CD4-positive, alpha-beta T cell treated with Interleukin-6 for 4 hours (primary cell): ENCODE results near the gene MBNL2.

Experiments
- DNase-seq: peaks from one replicate; pipeline ENCODE4 v3.0.0-alpha.2; 2020; ENCODE audit warnings: mixed read lengths

The MBNL2 gene

GRCh38 chr13:97276862-97277269 lies 54.7 kb downstream of the MBNL2 start:
- no peak for DNase-seq

- no peak for DNase-seq
These were observed 56.6 kb downstream of the MBNL2 start for GRCh38 chr13:97278435-97279411.

- no peak for DNase-seq
These were observed 57.8 kb downstream of the MBNL2 start for GRCh38 chr13:97279913-97280312.

GRCh38 chr13:97280478-97280877 lies 58.3 kb downstream of the MBNL2 start:
- no peak for DNase-seq

GRCh38 chr13:97281028-97281427 lies 58.9 kb downstream of the MBNL2 start:
- DNase-seq, result no peak

GRCh38 chr13:97282705-97283104 lies 60.6 kb downstream of the MBNL2 start:
- no peak for DNase-seq

- no peak for DNase-seq
These were observed 61.8 kb downstream of the MBNL2 start for GRCh38 chr13:97283888-97284287.

GRCh38 chr13:97284558-97284957 lies 62.4 kb downstream of the MBNL2 start:
- DNase-seq, result no peak

GRCh38 chr13:97285221-97285955 lies 63.3 kb downstream of the MBNL2 start:
- no peak for DNase-seq

GRCh38 chr13:97286317-97287046 lies 64.3 kb downstream of the MBNL2 start:
- DNase-seq, result no peak

GRCh38 chr13:97287047-97287383 lies 64.9 kb downstream of the MBNL2 start:
- no peak for DNase-seq

GRCh38 chr13:97288486-97288900 lies 66.4 kb downstream of the MBNL2 start:
- no peak for DNase-seq

GRCh38 chr13:97289514-97290298 lies 67.6 kb downstream of the MBNL2 start:
- DNase-seq, result no peak

- DNase-seq, result no peak
These were observed 73.4 kb downstream of the MBNL2 start for GRCh38 chr13:97295283-97296182.

- no peak for DNase-seq
These were observed 74.6 kb downstream of the MBNL2 start for GRCh38 chr13:97296740-97297139.

- DNase-seq, result no peak
These were observed 76.7 kb downstream of the MBNL2 start for GRCh38 chr13:97298816-97299215.

GRCh38 chr13:97300871-97301270 lies 78.7 kb downstream of the MBNL2 start:
- DNase-seq, result no peak

GRCh38 chr13:97301382-97302095 lies 79.4 kb downstream of the MBNL2 start:
- no peak for DNase-seq

GRCh38 chr13:97302611-97303010 lies 80.5 kb downstream of the MBNL2 start:
- DNase-seq, result no peak

- no peak for DNase-seq
These were observed 84.0 kb downstream of the MBNL2 start for GRCh38 chr13:97306106-97306505.

GRCh38 chr13:97306645-97307044 lies 84.5 kb downstream of the MBNL2 start:
- no peak for DNase-seq
